Hepatocyte (in vitro differentiated cells): Measurements from ENCODE around the gene OR56B1.

ENCODE experiments used
- CTCF ChIP-seq: fragments of 200-600 bp; sonication (generic); IDR thresholded peaks from 2 replicates; pipeline ENCODE4 v1.5.1; 2016; ENCODE audit warnings: antibody characterized with exemption, mild to moderate bottlenecking; ENCODE audit not compliant: poor library complexity
- EZH2 ChIP-seq: fragments of 200-600 bp; sonication (generic); IDR thresholded peaks from 2 replicates; pipeline ENCODE4 v1.6.1; 2016; ENCODE audit warnings: antibody characterized with exemption, mild to moderate bottlenecking, borderline replicate concordance
- EZH2phosphoT487 ChIP-seq: fragments of 200-600 bp; sonication (generic); IDR thresholded peaks from one replicate; pipeline ENCODE4 v1.6.1; 2018; ENCODE audit warnings: antibody characterized with exemption, mild to moderate bottlenecking, low read depth, moderate library complexity; ENCODE audit not compliant: unreplicated experiment, severe bottlenecking

- TF ChIP-seq CTCF, result no peak
- no peak for TF ChIP-seq EZH2
- no peak for TF ChIP-seq EZH2phosphoT487
Measured at GRCh38 chr11:5689551-5689983, 46.7 kb upstream of the OR56B1 start, which contains the start of gene TRIM22.
